DOHH2 (cell line): Measurements from ENCODE around the gene HPSE2.

Source experiments
- CTCF ChIP-seq: fragments of 200-600 bp; sonication (generic); IDR thresholded peaks from one replicate; pipeline ENCODE4 v1.5.1; 2014; ENCODE audit warnings: antibody characterized with exemption, mild to moderate bottlenecking, low read depth, low read length; ENCODE audit not compliant: poor library complexity, severe bottlenecking
- EZH2phosphoT487 ChIP-seq: fragments of 200-600 bp; sonication (generic); IDR thresholded peaks from 2 replicates; pipeline ENCODE4 v1.6.1; 2017; ENCODE audit warnings: borderline replicate concordance, mild to moderate bottlenecking, antibody characterized with exemption, low read length, moderate library complexity, mixed read lengths

- TF ChIP-seq CTCF, result no peak
- TF ChIP-seq EZH2phosphoT487, result no peak
Observed at GRCh38 chr10:98556061-98556460, 679.6 kb downstream of the HPSE2 start.
